Esophagus squamous epithelium (tissue), 4 donors: ENCODE data around the gene BORCS8.

Experiments
- POLR2A ChIP-seq, 4 donors: fragments of 450-650 bp; IDR thresholded peaks; one replicate each; pipeline ENCODE4 v1.6.1; 2017; ENCODE audit warnings: antibody characterized with exemption in 4 of 4, mild to moderate bottlenecking in 4 of 4, moderate library complexity in 3 of 4
- TF ChIP-seq, protein P1 (sequence below), 6 experiments: fragments of 450-650 bp in 4 of 6; fragments of 200-600 bp in 2 of 6; sonication (generic) in 2 of 6; IDR thresholded peaks; one replicate each; pipeline ENCODE4 v1.5.1; 2016 to 2019; ENCODE audit warnings: antibody characterized with exemption in 6 of 6, mild to moderate bottlenecking in 4 of 6, moderate library complexity in 4 of 6

- TF ChIP-seq, protein P1, sequence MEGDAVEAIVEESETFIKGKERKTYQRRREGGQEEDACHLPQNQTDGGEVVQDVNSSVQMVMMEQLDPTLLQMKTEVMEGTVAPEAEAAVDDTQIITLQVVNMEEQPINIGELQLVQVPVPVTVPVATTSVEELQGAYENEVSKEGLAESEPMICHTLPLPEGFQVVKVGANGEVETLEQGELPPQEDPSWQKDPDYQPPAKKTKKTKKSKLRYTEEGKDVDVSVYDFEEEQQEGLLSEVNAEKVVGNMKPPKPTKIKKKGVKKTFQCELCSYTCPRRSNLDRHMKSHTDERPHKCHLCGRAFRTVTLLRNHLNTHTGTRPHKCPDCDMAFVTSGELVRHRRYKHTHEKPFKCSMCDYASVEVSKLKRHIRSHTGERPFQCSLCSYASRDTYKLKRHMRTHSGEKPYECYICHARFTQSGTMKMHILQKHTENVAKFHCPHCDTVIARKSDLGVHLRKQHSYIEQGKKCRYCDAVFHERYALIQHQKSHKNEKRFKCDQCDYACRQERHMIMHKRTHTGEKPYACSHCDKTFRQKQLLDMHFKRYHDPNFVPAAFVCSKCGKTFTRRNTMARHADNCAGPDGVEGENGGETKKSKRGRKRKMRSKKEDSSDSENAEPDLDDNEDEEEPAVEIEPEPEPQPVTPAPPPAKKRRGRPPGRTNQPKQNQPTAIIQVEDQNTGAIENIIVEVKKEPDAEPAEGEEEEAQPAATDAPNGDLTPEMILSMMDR (IDR thresholded peaks at IDR 0.05) = no peak
- TF ChIP-seq POLR2A (IDR thresholded peaks at IDR 0.05) = no peak
Observed at GRCh38 chr19:19206938-19207337, 15.0 kb upstream of the BORCS8 start.
